ENCODE data around the gene ONECUT3.
"Not testable (repeated sequence)": the region's sequence is repeated elsewhere in the genome, so short reads cannot be mapped to it uniquely, and the experiment has no call there.

Gene ONECUT3

GRCh38 chr19:1755467-1756171 is 2.3 kb downstream of the ONECUT3 start:
- DNase-seq (ENCODE audit: low read depth in 2 of 2): no peak

- DNase-seq (ENCODE audit: low read depth in 2 of 2): no peak
These were observed 3.0 kb downstream of the ONECUT3 start for GRCh38 chr19:1756264-1756663.

- DNase-seq (ENCODE audit: low read depth in 2 of 2): no peak
These were observed 3.6 kb downstream of the ONECUT3 start for GRCh38 chr19:1756705-1757465.

- no peak for DNase-seq (ENCODE audit: low read depth in 2 of 2)
These were observed 4.3 kb downstream of the ONECUT3 start for GRCh38 chr19:1757468-1758230.

- no peak for DNase-seq (ENCODE audit: low read depth in 2 of 2)
These were observed 4.9 kb downstream of the ONECUT3 start for GRCh38 chr19:1758231-1758577.

GRCh38 chr19:1758959-1759903 is 5.9 kb downstream of the ONECUT3 start:
- no peak for DNase-seq (ENCODE audit: low read depth in 2 of 2)

- no peak for DNase-seq (ENCODE audit: low read depth in 2 of 2)
These were observed 6.7 kb downstream of the ONECUT3 start for GRCh38 chr19:1760020-1760419.

- not testable (repeated sequence) for DNase-seq (ENCODE audit: low read depth in 2 of 2)
These were observed 7.7 kb downstream of the ONECUT3 start for GRCh38 chr19:1760786-1761527.

GRCh38 chr19:1761528-1762242 is 8.4 kb downstream of the ONECUT3 start:
- DNase-seq (ENCODE audit: low read depth in 2 of 2): no peak

- DNase-seq (ENCODE audit: low read depth in 2 of 2): no peak
These were observed 9.2 kb downstream of the ONECUT3 start for GRCh38 chr19:1762243-1763117.

- no peak for DNase-seq (ENCODE audit: low read depth in 2 of 2)
These were observed 10.6 kb downstream of the ONECUT3 start for GRCh38 chr19:1763648-1764639.

- DNase-seq (ENCODE audit: low read depth in 2 of 2): no peak
These were observed 11.4 kb downstream of the ONECUT3 start for GRCh38 chr19:1764729-1765128.

GRCh38 chr19:1765232-1765903 is 12.1 kb downstream of the ONECUT3 start:
- no peak for DNase-seq (ENCODE audit: low read depth in 2 of 2)

GRCh38 chr19:1765904-1766799 is 12.8 kb downstream of the ONECUT3 start:
- no peak for DNase-seq (ENCODE audit: low read depth in 2 of 2)

- DNase-seq (ENCODE audit: low read depth in 2 of 2): no peak
These were observed 13.6 kb downstream of the ONECUT3 start for GRCh38 chr19:1766800-1767352.

- peak in 1 of 2 donors; percentile 46 for DNase-seq (ENCODE audit: low read depth in 2 of 2)
These were observed 14.2 kb downstream of the ONECUT3 start for GRCh38 chr19:1767464-1767933.
